Putamen (tissue), 1 donor: ENCODE measurements around the gene SRPK2.

Experiments used
- DNase-seq: peaks from one replicate; pipeline ENCODE4 v3.0.0-alpha.2; 2016; ENCODE audit warnings: low spot score

Gene SRPK2

GRCh38 chr7:105097619-105098018 is 291.1 kb downstream of the SRPK2 start:
- DNase-seq: no peak

GRCh38 chr7:105096306-105096705 is 292.4 kb downstream of the SRPK2 start:
- no peak for DNase-seq

GRCh38 chr7:105094966-105095365 is 293.8 kb downstream of the SRPK2 start:
- DNase-seq: no peak

GRCh38 chr7:105088456-105088855 is 300.3 kb downstream of the SRPK2 start:
- no peak for DNase-seq

- DNase-seq: no peak
Observed at GRCh38 chr7:105087981-105088380, 300.7 kb downstream of the SRPK2 start.

- DNase-seq: no peak
Observed at GRCh38 chr7:105086850-105087249, 301.9 kb downstream of the SRPK2 start.

- DNase-seq: no peak
Observed at GRCh38 chr7:105084581-105084980, 304.1 kb downstream of the SRPK2 start.

GRCh38 chr7:105079348-105079747 is 309.4 kb downstream of the SRPK2 start:
- DNase-seq: no peak

GRCh38 chr7:105073143-105073542 is 315.6 kb downstream of the SRPK2 start:
- no peak for DNase-seq

GRCh38 chr7:105068886-105069285 is 319.8 kb downstream of the SRPK2 start:
- DNase-seq: no peak

- DNase-seq: no peak
Observed at GRCh38 chr7:105067691-105068090, 321.0 kb downstream of the SRPK2 start.
